H1 (cell line): ENCODE measurements around the gene RAMACL. TPM values are rescaled to one million over a fixed set of nuclear protein-coding genes. Genes with fewer than 3 reads are reported as not detected.

ENCODE experiments used
- CTCF ChIA-PET: fragments of 300-600 bp; sonication (Branson Sonifier 250); formaldehyde crosslinking; loops from one replicate; lab custom pipeline; 2021; ENCODE audit not compliant: partially characterized antibody; lab: Charles Lee
- POLR2A ChIA-PET: fragments of 300-600 bp; sonication (Branson Sonifier 250); formaldehyde crosslinking; loops from one replicate; lab custom pipeline; 2021; ENCODE audit warnings: inconsistent platforms; ENCODE audit not compliant: partially characterized antibody; lab: Charles Lee
- DNase-seq, 2 experiments: peaks; one replicate each; pipeline versions ENCODE4 v3.0.0 to v3.0.0-alpha.2; 2010 to 2022; ENCODE audit warnings: low spot score in 2 of 2, low read depth in 1 of 2, mixed read lengths in 1 of 2
- FAIRE-seq: peaks from 2 replicates; lab custom pipeline; 2011; peaks lifted over from hg19 to GRCh38; lab: Jason Lieb, UNC
- H2AFZ ChIP-seq: 2 replicates; pipeline ENCODE4 v1.8.1; 2012; ENCODE audit warnings: low read length, inconsistent platforms
- H2AK5ac ChIP-seq: 2 replicates; pipeline ENCODE4 v1.6.1; 2013; ENCODE audit warnings: low read depth, low read length
- H2BK120ac ChIP-seq: replicated peaks from 2 replicates; pipeline ENCODE3; 2013; ENCODE audit warnings: low read depth, low read length, inconsistent platforms
- H2BK12ac ChIP-seq: 2 replicates; pipeline ENCODE4 v1.6.1; 2013; ENCODE audit warnings: low read depth, low read length
- H2BK15ac ChIP-seq: 2 replicates; pipeline ENCODE4 v1.6.1; 2013; ENCODE audit warnings: low read length
- H2BK20ac ChIP-seq: 2 replicates; pipeline ENCODE4 v1.6.1; 2013; ENCODE audit warnings: low read length
- H2BK5ac ChIP-seq: 2 replicates; pipeline ENCODE4 v1.6.1; 2013; ENCODE audit warnings: low read depth, low read length
- H3K14ac ChIP-seq: 2 replicates; pipeline ENCODE4 v1.6.1; 2013; ENCODE audit warnings: inconsistent platforms; ENCODE audit not compliant: insufficient read length
- H3K18ac ChIP-seq: 2 replicates; pipeline ENCODE4 v1.6.1; 2013; ENCODE audit warnings: low read length; ENCODE audit errors: extremely low read depth
- H3K23ac ChIP-seq: 2 replicates; pipeline ENCODE4 v1.6.1; 2013; ENCODE audit warnings: inconsistent platforms; ENCODE audit not compliant: insufficient read length
- H3K23me2 ChIP-seq: 2 replicates; pipeline ENCODE4 v1.6.1; 2013; ENCODE audit warnings: low read depth, low read length
- H3K27ac ChIP-seq: 2 replicates; pipeline ENCODE4 v1.6.1; 2011; ENCODE audit warnings: low read depth, low read length, inconsistent platforms
- H3K27me3 ChIP-seq, 4 experiments: replicated peaks in 1 of 4; 1 replicate in 1 of 4; 2 replicates in 3 of 4; pipeline versions ENCODE4 v1.6.1 to v1.8.1; 2011 to 2013; ENCODE audit warnings: low read length in 3 of 4, mild to moderate bottlenecking in 3 of 4, inconsistent platforms in 2 of 4, mixed read lengths in 2 of 4, moderate library complexity in 1 of 4; ENCODE audit not compliant: control insufficient read depth in 3 of 4, insufficient read depth in 3 of 4; ENCODE audit errors: extremely low read depth in 1 of 4
- H3K36me3 ChIP-seq, 4 experiments: 2 replicates each; pipeline versions ENCODE4 v1.6.1 to v1.8.1; 2011 to 2013; ENCODE audit warnings: mild to moderate bottlenecking in 4 of 4, low read length in 3 of 4, moderate library complexity in 2 of 4, control low read depth in 1 of 4, inconsistent platforms in 1 of 4; ENCODE audit not compliant: insufficient read depth in 4 of 4, control insufficient read depth in 2 of 4
- H3K4ac ChIP-seq: replicated peaks from 2 replicates; pipeline ENCODE3; 2013; ENCODE audit warnings: low read length, low read depth, mixed read lengths, inconsistent platforms; ENCODE audit not compliant: insufficient read length
- H3K4me1 ChIP-seq, 4 experiments: replicated peaks in 1 of 4; 1 replicate in 1 of 4; 2 replicates in 3 of 4; pipeline versions ENCODE4 v1.6.1 to v1.8.1; 2011 to 2013; ENCODE audit warnings: low read length in 3 of 4, inconsistent platforms in 2 of 4, mixed read lengths in 1 of 4; ENCODE audit not compliant: insufficient read depth in 4 of 4, control insufficient read depth in 3 of 4
- H3K4me2 ChIP-seq, 2 experiments: 2 replicates each; pipeline versions ENCODE4 v1.6.1 to v1.8.1; 2011 to 2013; ENCODE audit warnings: low read depth in 2 of 2, low read length in 2 of 2, control low read depth in 1 of 2, inconsistent platforms in 1 of 2, mild to moderate bottlenecking in 1 of 2; ENCODE audit not compliant: insufficient read depth in 1 of 2
- H3K4me3 ChIP-seq, 4 experiments: fragments of 200-600, 300-600 bp in 1 of 4; sonication (generic), shearing (Covaris generic), sonication (Bioruptor Twin) in 1 of 4; 2 replicates each; pipeline versions ENCODE4 v1.5.1 to v1.8.1; 2011 to 2016; ENCODE audit warnings: low read length in 4 of 4, low read depth in 3 of 4, control low read depth in 2 of 4, inconsistent platforms in 2 of 4, mild to moderate bottlenecking in 2 of 4, mixed read lengths in 1 of 4, moderate library complexity in 1 of 4; ENCODE audit not compliant: insufficient read depth in 2 of 4; ENCODE audit errors: extremely low read depth in 1 of 4
- H3K56ac ChIP-seq: replicated peaks from 2 replicates; pipeline ENCODE3; 2013; ENCODE audit warnings: low read depth, mild to moderate bottlenecking, mixed read lengths, low read length, inconsistent platforms; ENCODE audit not compliant: insufficient read length
- H3K79me1 ChIP-seq: 2 replicates; pipeline ENCODE4 v1.6.1; 2013; ENCODE audit warnings: low read depth, low read length, control low read depth
- H3K79me2 ChIP-seq, 2 experiments: 2 replicates each; pipeline versions ENCODE4 v1.6.1 to v1.8.1; 2012 to 2013; ENCODE audit warnings: low read length in 2 of 2, mild to moderate bottlenecking in 2 of 2, inconsistent platforms in 1 of 2; ENCODE audit not compliant: insufficient read depth in 2 of 2, control insufficient read depth in 1 of 2
- H3K9ac ChIP-seq, 4 experiments: replicated peaks in 1 of 4; 1 replicate in 1 of 4; 2 replicates in 3 of 4; pipeline versions ENCODE4 v1.6.1 to v1.8.1; 2011 to 2013; ENCODE audit warnings: low read depth in 3 of 4, low read length in 3 of 4, control low read depth in 2 of 4, mild to moderate bottlenecking in 2 of 4, moderate library complexity in 2 of 4, inconsistent platforms in 1 of 4; ENCODE audit errors: extremely low read depth in 1 of 4
- H3K9me3 ChIP-seq, 2 experiments: 2 replicates each; pipeline versions ENCODE4 v1.6.1 to v1.8.1; 2012 to 2013; ENCODE audit warnings: mild to moderate bottlenecking in 2 of 2, moderate library complexity in 2 of 2, control low read depth in 1 of 2, inconsistent platforms in 1 of 2, low read depth in 1 of 2, low read length in 1 of 2, mixed read lengths in 1 of 2; ENCODE audit not compliant: insufficient read depth in 2 of 2
- H4K20me1 ChIP-seq, 2 experiments: replicated peaks in 1 of 2; 2 replicates each; pipeline versions ENCODE3 to v1.8.1; 2011 to 2013; ENCODE audit warnings: inconsistent platforms in 2 of 2, low read length in 2 of 2, mild to moderate bottlenecking in 1 of 2; ENCODE audit not compliant: insufficient read depth in 2 of 2, control insufficient read depth in 1 of 2
- H4K5ac ChIP-seq: 2 replicates; pipeline ENCODE4 v1.6.1; 2013; ENCODE audit warnings: low read length, low read depth, mixed read lengths, inconsistent platforms; ENCODE audit not compliant: insufficient read length
- H4K8ac ChIP-seq: 2 replicates; pipeline ENCODE4 v1.8.0; 2013; ENCODE audit warnings: mild to moderate bottlenecking, moderate library complexity, low read length, inconsistent platforms; ENCODE audit not compliant: insufficient read depth; ENCODE audit errors: extremely low read depth
- H4K91ac ChIP-seq: replicated peaks from 2 replicates; pipeline ENCODE3; 2013; ENCODE audit warnings: low read length, mixed read lengths, inconsistent platforms; ENCODE audit not compliant: insufficient read length
- WGBS, 2 experiments: shearing (Covaris generic) in 1 of 2; methylation state at CpG; one replicate each; pipeline versions ENCODE4 v1.1.6 to v1.1.7; 2013 to 2015; ENCODE audit warnings: low lambda C conversion rate in 2 of 2, mixed read lengths in 2 of 2, inconsistent platforms in 1 of 2, low coverage in 1 of 2, missing lambda C conversion rate in 1 of 2; ENCODE audit not compliant: insufficient replicate concordance in 2 of 2, insufficient coverage in 1 of 2, insufficient read length in 1 of 2; ENCODE audit errors: extremely low coverage in 1 of 2, missing lambda C conversion rate in 1 of 2; 5-methylcytosine and 5-hydroxymethylcytosine counted together
- polyA plus RNA-seq, 7 experiments: library from polyadenylated mRNA; depleted of rRNA in 3 of 7; stranded (reverse) in 5 of 7; unstranded in 2 of 7; fragments of >200 nt in 5 of 7; fragments of 200-250 nt in 2 of 7; gene quantifications; 1 replicate in 5 of 7; 2 replicates in 1 of 7; 4 replicates in 1 of 7; pipeline versions ENCODE4 v1.2.1 to v1.2.3, GENCODE V29; 2011 to 2013; ENCODE audit warnings: missing spikeins in 2 of 7, mixed read lengths in 2 of 7
- total RNA-seq: library from RNA; stranded (reverse); fragmentation: NEBNext Ultra II Directional; extraction: Animal tissue kit (Norgen Biotek cat#: 25700); gene quantifications from 2 replicates; pipeline ENCODE4 v1.2.1, GENCODE V29; 2021

Gene RAMACL
- total and polyA plus RNA-seq, 2 of the 8 experiments (the other 6 are each of a cell fraction or from before 2014, with no cell fraction given): 0.23 to 0.97 TPM

- Histone ChIP-seq H2BK15ac (no peak overlapping the region), H3K56ac (no peak overlapping the region), H3K9ac (no peak overlapping the region), H3K9me3 (no peaks in the 10 kb centered on the region), H3K79me1 (peaks cover 7% of the 10 kb centered on the region; the same call in 1 of the 2 replicates), H3K79me2 (peaks cover 0 to 22% of the 10 kb centered on the region in 2 experiments), H3K36me3 (no peaks in the 10 kb centered on the region), H2BK5ac (no peak overlapping the region), H2BK12ac (no peak overlapping the region), H3K18ac (no peak overlapping the region), H3K4me1 (peaks cover 0 to 4% (median 0%) of the 10 kb centered on the region in 4 experiments; a peak in 5 of 7 replicates), H2BK120ac (no peak overlapping the region), H3K27me3 (no peaks in the 10 kb centered on the region; a peak in 1 of 7 replicates), H4K20me1 (peaks cover 5 to 14% of the 10 kb centered on the region in 2 experiments), H2BK20ac (no peak overlapping the region), H4K5ac (no peak overlapping the region), H4K8ac (no peak overlapping the region), H3K14ac (no peak overlapping the region), H2AFZ (no peak overlapping the region), H3K4ac (no peak overlapping the region), H3K23ac (no peak overlapping the region), H3K27ac (no peak overlapping the region), H3K4me2 (no peak overlapping the region), H4K91ac (no peak overlapping the region), H3K23me2 (no peaks in the 10 kb centered on the region), H3K4me3 (no peak overlapping the region), H2AK5ac (no peak overlapping the region)
- DNase-seq: no peak
- ChIA-PET POLR2A (interaction anchor here (0.8 kb wide), 1 partner anchor 28 kb away, joined by 4 read pairs; the partner anchor contains the start of gene RPS6KA2), CTCF (interaction anchor here (1.0 to 1.6 kb wide), 4 partner anchors 11 to 114 kb away, joined by 3 to 6 read pairs (median 4); no protein-coding TSS in a partner anchor)
- no peak for FAIRE-seq
- WGBS, 2 experiments: 88% methylated on average over 5 of the region's 5 CpGs; no CpG with 5 or more reads in 1 of the 2 experiments
Measured at GRCh38 chr6:166599205-166599604, 12.7 kb upstream of the RAMACL start.
